ENCODE measurements around the gene VMAC.

- TF ChIP-seq CTCF (IDR thresholded peaks at IDR 0.05 in 8 of 11, conservative IDR thresholded peaks at IDR 0.05 in 3 of 11) (no peak), POLR2A (IDR thresholded peaks at IDR 0.05) (no peak), POLR2AphosphoS5 (IDR thresholded peaks at IDR 0.05) (no peak)
These were observed 5.9 kb downstream of the VMAC start for GRCh38 chr19:5910638-5910907.

Measured in spleen (tissue), 7 donors.